Measurements from ENCODE around the gene NAT9. TPM values are rescaled to one million over a fixed set of nuclear protein-coding genes. Genes with fewer than 3 reads are reported as not detected.

Gene NAT9
- total RNA-seq, 1 donor from 2014 or later: 48.9 TPM

DNA sequence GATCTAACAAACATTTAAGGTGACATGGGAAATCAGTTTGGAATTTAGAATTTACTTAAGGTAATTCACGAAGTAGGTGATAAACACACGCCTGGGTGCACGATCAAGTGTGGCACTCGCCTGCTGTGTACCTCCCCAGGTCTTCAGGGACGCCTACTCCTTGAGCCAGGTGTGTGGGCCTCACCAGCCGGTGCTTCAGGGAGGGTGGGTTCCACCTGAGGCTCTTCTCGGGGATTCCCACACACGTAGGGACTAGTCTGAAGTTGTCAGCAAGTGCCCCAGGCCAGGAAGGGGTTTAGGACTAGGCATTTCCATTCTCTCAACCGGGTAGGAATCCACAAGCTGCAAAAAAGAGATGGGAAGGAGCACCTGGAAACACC, 9.8 kb upstream of the NAT9 start:
- Mint-ChIP-seq H3K9me3 (ENCODE audit: low read depth) (no peaks in the 10 kb centered on the region), H3K36me3 (ENCODE audit: low read depth) (peaks cover 21% of the 10 kb centered on the region), H3K4me3 (ENCODE audit: unreplicated experiment) (no peak overlapping the region), H3K4me1 (ENCODE audit: low read depth) (peaks cover 7% of the 10 kb centered on the region), H3K27me3 (ENCODE audit: low read depth) (no peaks in the 10 kb centered on the region), H3K27ac (ENCODE audit: unreplicated experiment) (no peak overlapping the region)
- TF ChIP-seq, protein P1, sequence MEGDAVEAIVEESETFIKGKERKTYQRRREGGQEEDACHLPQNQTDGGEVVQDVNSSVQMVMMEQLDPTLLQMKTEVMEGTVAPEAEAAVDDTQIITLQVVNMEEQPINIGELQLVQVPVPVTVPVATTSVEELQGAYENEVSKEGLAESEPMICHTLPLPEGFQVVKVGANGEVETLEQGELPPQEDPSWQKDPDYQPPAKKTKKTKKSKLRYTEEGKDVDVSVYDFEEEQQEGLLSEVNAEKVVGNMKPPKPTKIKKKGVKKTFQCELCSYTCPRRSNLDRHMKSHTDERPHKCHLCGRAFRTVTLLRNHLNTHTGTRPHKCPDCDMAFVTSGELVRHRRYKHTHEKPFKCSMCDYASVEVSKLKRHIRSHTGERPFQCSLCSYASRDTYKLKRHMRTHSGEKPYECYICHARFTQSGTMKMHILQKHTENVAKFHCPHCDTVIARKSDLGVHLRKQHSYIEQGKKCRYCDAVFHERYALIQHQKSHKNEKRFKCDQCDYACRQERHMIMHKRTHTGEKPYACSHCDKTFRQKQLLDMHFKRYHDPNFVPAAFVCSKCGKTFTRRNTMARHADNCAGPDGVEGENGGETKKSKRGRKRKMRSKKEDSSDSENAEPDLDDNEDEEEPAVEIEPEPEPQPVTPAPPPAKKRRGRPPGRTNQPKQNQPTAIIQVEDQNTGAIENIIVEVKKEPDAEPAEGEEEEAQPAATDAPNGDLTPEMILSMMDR (IDR thresholded peaks at IDR 0.05): no peak
- no peak for DNase-seq (ENCODE audit: low spot score)

DNA sequence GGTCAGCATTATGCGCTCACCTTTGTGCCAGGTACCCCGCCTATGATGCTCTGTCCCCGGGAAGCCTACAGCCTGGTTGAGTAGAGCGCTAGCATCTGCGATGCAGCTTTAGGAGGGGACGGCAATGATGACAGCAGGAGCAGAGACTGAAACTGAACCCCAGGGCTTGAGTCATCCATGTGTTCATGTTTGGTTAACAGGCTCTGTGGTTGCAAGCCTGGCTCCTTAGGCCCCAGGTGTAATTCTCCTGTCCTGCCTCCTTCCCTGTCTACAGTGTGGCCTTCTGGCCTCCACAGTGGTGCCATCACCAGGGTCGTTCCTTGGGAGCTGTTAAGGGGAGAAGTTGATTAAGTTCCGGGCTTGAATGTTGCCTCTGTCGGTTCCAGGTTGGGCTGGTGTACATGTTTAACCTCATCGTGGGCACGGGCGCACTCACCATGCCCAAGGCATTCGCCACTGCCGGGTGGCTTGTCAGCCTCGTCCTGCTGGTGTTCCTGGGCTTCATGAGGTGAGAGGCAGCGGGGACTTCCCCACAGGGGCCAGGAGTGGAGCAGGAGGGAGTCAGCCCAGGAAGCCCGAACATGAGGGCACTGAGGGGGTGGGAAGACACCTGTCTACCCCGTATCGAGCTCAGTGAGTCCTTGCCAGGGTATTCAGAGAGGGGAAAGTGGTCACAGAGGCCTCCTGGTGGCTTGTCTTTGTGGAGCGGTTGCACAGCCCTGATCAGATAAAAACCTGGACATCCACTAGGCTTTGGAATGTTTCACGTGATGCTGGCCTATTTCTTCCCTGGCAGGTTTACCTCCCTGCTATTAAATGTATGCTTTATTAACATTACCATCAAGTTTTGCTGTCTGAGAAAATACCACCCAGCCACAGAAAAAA, 9.2 kb upstream of the NAT9 start:
- Mint-ChIP-seq H3K4me1 (ENCODE audit: low read depth) (peaks cover 7% of the 10 kb centered on the region), H3K36me3 (ENCODE audit: low read depth) (peaks cover 24% of the 10 kb centered on the region), H3K27me3 (ENCODE audit: low read depth) (no peaks in the 10 kb centered on the region), H3K27ac (ENCODE audit: unreplicated experiment) (no peak overlapping the region), H3K9me3 (ENCODE audit: low read depth) (no peaks in the 10 kb centered on the region), H3K4me3 (ENCODE audit: unreplicated experiment) (no peak overlapping the region)
- DNase-seq (ENCODE audit: low spot score): no peak
- TF ChIP-seq, protein P1 (IDR thresholded peaks at IDR 0.05): peak; percentile 54

DNA sequence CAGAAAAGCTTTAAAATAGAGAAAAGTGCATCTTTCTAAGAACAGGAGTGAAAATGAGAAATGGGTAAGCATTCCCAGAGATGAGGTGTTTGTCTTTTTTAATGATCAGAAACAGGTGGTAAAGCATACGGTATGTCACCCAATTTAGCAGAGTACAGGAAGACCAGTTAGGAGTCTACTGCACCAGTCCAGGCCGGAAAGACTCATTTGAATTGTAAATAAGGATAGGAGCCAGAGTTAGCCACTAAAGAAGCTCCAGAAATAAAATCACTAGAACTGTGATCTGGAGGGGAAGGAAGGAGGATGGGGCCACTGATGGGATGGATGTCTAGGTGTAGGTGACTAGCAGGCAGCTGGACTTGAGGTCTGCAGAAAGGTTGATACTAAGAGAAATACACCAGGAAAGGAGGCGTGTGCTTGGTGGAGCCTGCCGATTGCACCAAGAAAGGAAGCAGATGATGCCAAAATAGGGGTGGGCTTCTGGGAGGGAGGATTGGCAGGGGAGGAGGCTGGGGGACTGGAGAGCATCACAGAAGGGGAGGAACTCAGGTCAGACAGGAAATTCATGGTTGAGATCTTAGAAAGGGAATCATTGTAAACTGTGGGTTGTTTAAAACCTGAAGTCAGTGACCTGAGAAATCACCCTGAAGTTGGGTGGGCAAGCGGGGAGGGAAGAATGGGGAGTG, 8.1 kb upstream of the NAT9 start:
- Mint-ChIP-seq H3K9me3 (ENCODE audit: low read depth) (no peaks in the 10 kb centered on the region), H3K36me3 (ENCODE audit: low read depth) (peaks cover 23% of the 10 kb centered on the region), H3K27me3 (ENCODE audit: low read depth) (no peaks in the 10 kb centered on the region), H3K4me3 (ENCODE audit: unreplicated experiment) (no peak overlapping the region), H3K4me1 (ENCODE audit: low read depth) (peaks cover 7% of the 10 kb centered on the region), H3K27ac (ENCODE audit: unreplicated experiment) (no peak overlapping the region)
- DNase-seq (ENCODE audit: low spot score): no peak
- TF ChIP-seq, protein P1 (IDR thresholded peaks at IDR 0.05): no peak

DNA sequence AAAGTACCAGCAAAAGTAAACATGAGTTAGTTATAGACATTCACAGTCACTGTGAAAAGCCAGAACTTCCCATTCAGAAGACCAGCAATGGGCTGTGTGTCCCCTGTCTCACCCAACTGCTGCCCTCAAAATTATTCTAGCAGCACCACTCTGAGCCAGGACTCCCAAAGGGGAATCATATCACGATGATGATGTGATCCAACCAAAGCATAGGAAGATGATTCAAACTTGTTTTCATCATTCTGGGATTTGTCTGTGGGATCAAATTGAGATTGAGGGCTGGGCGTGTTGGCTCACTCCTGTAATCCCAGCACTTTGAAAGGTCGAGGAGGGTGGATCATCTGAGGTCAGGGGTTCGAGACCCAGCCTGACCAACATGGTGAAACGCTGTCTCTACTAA, 6.4 kb upstream of the NAT9 start:
- Mint-ChIP-seq H3K4me3 (ENCODE audit: unreplicated experiment) (no peak overlapping the region), H3K36me3 (ENCODE audit: low read depth) (peaks cover 15% of the 10 kb centered on the region), H3K27ac (ENCODE audit: unreplicated experiment) (no peak overlapping the region), H3K9me3 (ENCODE audit: low read depth) (no peaks in the 10 kb centered on the region), H3K27me3 (ENCODE audit: low read depth) (no peaks in the 10 kb centered on the region), H3K4me1 (ENCODE audit: low read depth) (peaks cover 14% of the 10 kb centered on the region)
- TF ChIP-seq, protein P1 (IDR thresholded peaks at IDR 0.05): no peak
- no peak for DNase-seq (ENCODE audit: low spot score)

DNA sequence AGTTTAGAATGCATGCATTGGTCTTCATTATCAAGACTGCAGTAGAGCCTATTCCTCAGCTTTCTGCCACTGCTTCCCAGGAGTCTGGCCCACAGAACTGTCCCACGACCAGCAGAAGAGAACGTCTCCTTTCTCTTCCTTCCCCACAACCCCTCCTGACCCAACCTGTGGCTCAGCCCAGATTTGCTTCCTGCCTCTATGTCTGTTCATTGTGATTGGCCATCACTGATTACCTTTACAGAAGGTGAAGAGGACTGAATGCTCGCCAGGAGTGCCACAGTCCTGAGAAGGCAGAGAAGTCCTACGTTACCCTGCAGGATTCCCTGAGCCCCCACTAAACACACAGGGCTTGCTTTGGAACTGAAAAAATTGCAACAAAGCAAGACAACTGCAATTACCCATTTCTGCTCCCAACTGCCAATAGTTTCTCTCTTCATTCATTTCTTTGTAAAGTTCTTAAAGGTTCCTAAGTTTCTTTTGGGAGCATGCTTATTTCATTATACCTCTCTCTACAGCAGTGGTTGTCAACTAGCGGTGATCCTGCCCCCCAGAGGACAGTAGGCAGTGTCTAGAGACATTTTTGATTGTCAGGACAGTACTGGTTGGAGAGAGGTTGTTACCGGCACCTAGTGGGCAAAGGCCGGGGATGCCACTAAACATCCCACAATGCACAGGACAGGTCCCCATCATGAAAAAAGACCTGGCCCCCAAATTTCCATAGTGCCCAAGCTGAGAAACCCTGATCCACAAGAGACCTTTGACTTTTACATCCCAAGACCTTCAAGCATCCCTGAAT, 4.5 kb upstream of the NAT9 start:
- peaks cover 29% of the 10 kb centered on the region for H3K4me1 Mint-ChIP-seq (ENCODE audit: low read depth)
- no peak overlapping the region for H3K4me3 Mint-ChIP-seq (ENCODE audit: unreplicated experiment)
- no peaks in the 10 kb centered on the region for H3K27me3 Mint-ChIP-seq (ENCODE audit: low read depth)
- no peak overlapping the region for H3K27ac Mint-ChIP-seq (ENCODE audit: unreplicated experiment)
- H3K9me3 Mint-ChIP-seq (ENCODE audit: low read depth): no peaks in the 10 kb centered on the region
- H3K36me3 Mint-ChIP-seq (ENCODE audit: low read depth): peaks cover 11% of the 10 kb centered on the region
- DNase-seq (ENCODE audit: low spot score): no peak
- TF ChIP-seq, protein P1 (IDR thresholded peaks at IDR 0.05): peak; percentile 78

Data from chondrocyte (in vitro differentiated cells).